Testis (tissue), 2 donors: Measurements from ENCODE around the gene FBXW8.

ENCODE experiments used
- POLR2A ChIP-seq: fragments of 450-650 bp; IDR thresholded peaks from one replicate; pipeline ENCODE4 v1.6.1; 2017; ENCODE audit warnings: antibody characterized with exemption, mild to moderate bottlenecking, moderate library complexity
- TF ChIP-seq, protein P1 (sequence below), 3 experiments: fragments of 450-650 bp in 2 of 3; fragments of 200-600 bp in 1 of 3; sonication (generic) in 1 of 3; IDR thresholded peaks; one replicate each; pipeline ENCODE4 v1.5.1; 2016 to 2019; ENCODE audit warnings: antibody characterized with exemption in 3 of 3, mild to moderate bottlenecking in 2 of 3, moderate library complexity in 1 of 3

DNA sequence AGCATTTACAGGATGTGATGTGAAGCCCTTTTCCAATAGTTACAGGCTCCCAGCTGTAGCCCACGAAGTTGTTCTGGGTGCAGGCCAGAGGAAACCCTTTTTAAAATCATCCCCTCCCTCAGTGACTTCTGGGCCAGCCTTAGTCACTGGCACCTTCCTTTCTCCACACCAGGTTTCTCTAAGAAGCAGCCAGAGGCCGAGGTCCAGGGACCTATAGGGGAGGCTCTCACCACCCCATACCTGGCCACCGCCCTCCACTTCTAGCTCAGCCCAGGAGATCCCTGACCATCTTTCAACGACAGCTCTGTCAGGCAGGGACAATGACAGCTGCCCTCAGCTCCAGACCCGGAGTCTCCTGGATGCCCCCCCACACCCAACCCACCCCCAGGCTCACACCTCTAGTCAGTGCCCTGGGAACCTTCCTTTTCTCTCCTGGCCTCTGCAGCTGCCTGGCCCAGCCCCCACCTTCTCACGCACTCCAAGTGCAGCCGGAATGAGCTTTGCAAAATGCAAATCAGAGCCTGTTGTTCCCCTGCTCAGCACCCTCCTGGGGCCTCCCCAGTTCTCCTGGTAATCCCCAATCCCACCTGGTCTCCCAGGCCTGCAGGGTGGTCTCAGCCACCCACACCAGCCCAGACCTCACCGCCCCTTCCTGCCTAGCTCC, 141.8 kb downstream of the FBXW8 start:
- TF ChIP-seq, protein P1, sequence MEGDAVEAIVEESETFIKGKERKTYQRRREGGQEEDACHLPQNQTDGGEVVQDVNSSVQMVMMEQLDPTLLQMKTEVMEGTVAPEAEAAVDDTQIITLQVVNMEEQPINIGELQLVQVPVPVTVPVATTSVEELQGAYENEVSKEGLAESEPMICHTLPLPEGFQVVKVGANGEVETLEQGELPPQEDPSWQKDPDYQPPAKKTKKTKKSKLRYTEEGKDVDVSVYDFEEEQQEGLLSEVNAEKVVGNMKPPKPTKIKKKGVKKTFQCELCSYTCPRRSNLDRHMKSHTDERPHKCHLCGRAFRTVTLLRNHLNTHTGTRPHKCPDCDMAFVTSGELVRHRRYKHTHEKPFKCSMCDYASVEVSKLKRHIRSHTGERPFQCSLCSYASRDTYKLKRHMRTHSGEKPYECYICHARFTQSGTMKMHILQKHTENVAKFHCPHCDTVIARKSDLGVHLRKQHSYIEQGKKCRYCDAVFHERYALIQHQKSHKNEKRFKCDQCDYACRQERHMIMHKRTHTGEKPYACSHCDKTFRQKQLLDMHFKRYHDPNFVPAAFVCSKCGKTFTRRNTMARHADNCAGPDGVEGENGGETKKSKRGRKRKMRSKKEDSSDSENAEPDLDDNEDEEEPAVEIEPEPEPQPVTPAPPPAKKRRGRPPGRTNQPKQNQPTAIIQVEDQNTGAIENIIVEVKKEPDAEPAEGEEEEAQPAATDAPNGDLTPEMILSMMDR (IDR thresholded peaks at IDR 0.05): no peak
- no peak for TF ChIP-seq POLR2A
